Ovary (tissue), 3 donors: ENCODE data around the gene USP1.

Experiments used
- CTCF ChIP-seq, 3 donors: fragments of 450-650 bp in 2 of 3; fragments of 200-600 bp in 1 of 3; IDR thresholded peaks; one replicate each; pipeline versions ENCODE4 v1.5.1 to v1.8.0; 2016 to 2022; ENCODE audit warnings: antibody characterized with exemption in 3 of 3, mild to moderate bottlenecking in 1 of 3
- POLR2A ChIP-seq: fragments of 450-650 bp; IDR thresholded peaks from one replicate; pipeline ENCODE4 v1.6.1; 2017; ENCODE audit warnings: antibody characterized with exemption, mild to moderate bottlenecking, moderate library complexity
- donor health status: DM: no; HTN: no; CAD: no.

DNA sequence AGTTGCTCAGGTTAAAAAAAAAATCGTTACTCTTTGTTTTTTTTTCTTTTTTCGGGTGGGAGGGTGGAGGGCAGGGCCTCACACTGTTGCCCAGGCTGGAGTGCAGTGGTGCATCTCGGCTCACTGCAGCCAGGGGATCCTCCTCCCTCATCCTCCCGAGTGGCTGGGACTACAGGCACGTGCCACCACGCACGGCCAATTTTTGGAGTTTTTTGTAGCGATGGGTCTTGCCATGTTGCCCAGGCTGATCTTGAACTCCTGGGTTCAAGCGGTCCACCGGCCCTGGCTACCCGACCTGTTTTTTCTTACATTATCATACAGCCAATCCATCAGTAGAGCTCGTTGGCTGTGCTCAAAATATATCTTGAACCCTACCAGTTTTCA is 2.2 kb upstream of the USP1 start:
- no peak for TF ChIP-seq CTCF (IDR thresholded peaks at IDR 0.05)
- no peak for TF ChIP-seq POLR2A
